Keratinocyte (primary cell): ENCODE measurements around the gene UBE2F. TPM values are rescaled to one million over a fixed set of nuclear protein-coding genes. Genes with fewer than 3 reads are reported as not detected.

ENCODE experiments used
- DNase-seq: peaks from one replicate; pipeline ENCODE4 v3.0.0-alpha.2; 2011; ENCODE audit warnings: low read depth, missing footprints, low spot score
- FAIRE-seq: peaks from 2 replicates; lab custom pipeline; 2011; peaks lifted over from hg19 to GRCh38; lab: Jason Lieb, UNC
- H2AFZ ChIP-seq: 2 replicates; pipeline ENCODE4 v1.6.0; 2012; ENCODE audit warnings: low read length, control low read depth, inconsistent platforms; ENCODE audit not compliant: control insufficient read depth
- H3K27ac ChIP-seq: 2 replicates; pipeline ENCODE4 v1.5.1; 2011; ENCODE audit warnings: low read length; ENCODE audit not compliant: control insufficient read depth, insufficient read depth
- H3K27me3 ChIP-seq: 3 replicates; pipeline ENCODE4 v1.6.0; 2011; ENCODE audit warnings: low read length; ENCODE audit not compliant: control insufficient read depth, insufficient read depth; ENCODE audit errors: extremely low read depth
- H3K36me3 ChIP-seq, 2 experiments: 2 replicates in 1 of 2; 3 replicates in 1 of 2; pipeline ENCODE4 v1.5.1; 2011; ENCODE audit warnings: low read length in 2 of 2, mild to moderate bottlenecking in 1 of 2; ENCODE audit not compliant: control insufficient read depth in 2 of 2, insufficient read depth in 2 of 2; ENCODE audit errors: extremely low read depth in 1 of 2
- H3K4me1 ChIP-seq: 3 replicates; pipeline ENCODE4 v1.5.1; 2011; ENCODE audit warnings: low read length; ENCODE audit not compliant: control insufficient read depth, insufficient read depth; ENCODE audit errors: extremely low read depth
- H3K4me2 ChIP-seq: 3 replicates; pipeline ENCODE4 v1.6.0; 2011; ENCODE audit warnings: low read depth, low read length; ENCODE audit not compliant: control insufficient read depth, insufficient read depth; ENCODE audit errors: extremely low read depth
- H3K4me3 ChIP-seq, 3 experiments: fragments of 200-600 bp in 1 of 3; sonication (generic) in 1 of 3; 2 replicates in 2 of 3; 3 replicates in 1 of 3; pipeline ENCODE4 v1.5.1; 2011 to 2016; ENCODE audit warnings: low read length in 3 of 3, mild to moderate bottlenecking in 3 of 3, control low read depth in 2 of 3, inconsistent platforms in 1 of 3, low read depth in 1 of 3, mixed read lengths in 1 of 3, mixed run types in 1 of 3, moderate library complexity in 1 of 3; ENCODE audit not compliant: control insufficient read depth in 2 of 3, insufficient read depth in 2 of 3; ENCODE audit errors: extremely low read depth in 1 of 3
- H3K79me2 ChIP-seq: 2 replicates; pipeline ENCODE4 v1.6.0; 2012; ENCODE audit warnings: low read length; ENCODE audit not compliant: control insufficient read depth, insufficient read depth
- H3K9ac ChIP-seq: 3 replicates; pipeline ENCODE4 v1.6.0; 2011; ENCODE audit warnings: low read length; ENCODE audit not compliant: control insufficient read depth, insufficient read depth; ENCODE audit errors: extremely low read depth
- H3K9me1 ChIP-seq: 3 replicates; pipeline ENCODE4 v1.6.0; 2011; ENCODE audit warnings: low read length; ENCODE audit not compliant: control insufficient read depth, insufficient read depth; ENCODE audit errors: extremely low read depth
- H3K9me3 ChIP-seq: 2 replicates; pipeline ENCODE4 v1.5.1; 2012; ENCODE audit warnings: low read depth, low read length; ENCODE audit not compliant: control insufficient read depth
- H4K20me1 ChIP-seq: 3 replicates; pipeline ENCODE4 v1.6.0; 2011; ENCODE audit warnings: low read length; ENCODE audit not compliant: control insufficient read depth, insufficient read depth; ENCODE audit errors: extremely low read depth
- CTCF ChIP-seq, 3 experiments: IDR thresholded peaks in 1 of 3; conservative IDR thresholded peaks in 1 of 3; optimal IDR thresholded peaks in 1 of 3; 2 replicates in 2 of 3; 3 replicates in 1 of 3; pipeline versions ENCODE3 to v1.5.1; 2011; ENCODE audit warnings: low read length in 3 of 3, mild to moderate bottlenecking in 3 of 3, moderate library complexity in 2 of 3, control low read depth in 1 of 3, inconsistent platforms in 1 of 3; ENCODE audit not compliant: insufficient read depth in 2 of 3; ENCODE audit errors: extremely low read depth in 1 of 3
- EZH2 ChIP-seq: IDR thresholded peaks from one replicate; pipeline ENCODE4 v1.6.1; 2012; ENCODE audit warnings: inconsistent platforms, mild to moderate bottlenecking, low read length, moderate library complexity
- dilution Hi-C: fragments of 300-500 bp; cut with MboI; formaldehyde crosslinking; loops from one replicate; pipeline ENCODE4 v1.7.0; 2020; ENCODE audit warnings: low sequenced_read_pairs; ENCODE audit not compliant: extremely low pct_ligation_motif_present
- polyA plus RNA-seq, 5 experiments: library from polyadenylated mRNA; depleted of rRNA in 3 of 5; stranded (reverse) in 3 of 5; stranded (forward) in 1 of 5; unstranded in 1 of 5; fragments of >200 nt; gene quantifications; 1 replicate in 1 of 5; 2 replicates in 3 of 5; 3 replicates in 1 of 5; pipeline versions ENCODE4 v1.2.1 to v1.2.3, GENCODE V29; 2011 to 2012; ENCODE audit warnings: missing spikeins in 2 of 5, low read depth in 1 of 5, low replicate concordance in 1 of 5

The UBE2F gene
- polyA plus RNA-seq, 1 donor (not counting 4 experiments of a cell fraction or from before 2014, with no cell fraction given), result 95.6 TPM

GRCh38 chr2:238003234-238004031, 36.6 kb downstream of the UBE2F start:
- no peaks in the 10 kb centered on the region for H3K27me3 ChIP-seq
- no peaks in the 10 kb centered on the region for H4K20me1 ChIP-seq
- H3K4me2 ChIP-seq, result no peak overlapping the region
- dilution Hi-C loops, result no loop called here
- no peak overlapping the region for H3K27ac ChIP-seq
- no peak overlapping the region for H3K4me3 ChIP-seq
- no peak overlapping the region for H3K9ac ChIP-seq
- peaks cover 30% of the 10 kb centered on the region for H3K79me2 ChIP-seq
- DNase-seq, result no peak
- no peak overlapping the region for H2AFZ ChIP-seq
- H3K9me1 ChIP-seq, result no peaks in the 10 kb centered on the region
- no peaks in the 10 kb centered on the region for H3K9me3 ChIP-seq
- H3K36me3 ChIP-seq, result peaks cover 5 to 6% of the 10 kb centered on the region in 2 experiments
- no peak for FAIRE-seq
- TF ChIP-seq CTCF (optimal IDR thresholded peaks at IDR 0.05 in 1 of 3, IDR thresholded peaks at IDR 0.05 in 1 of 3, conservative IDR thresholded peaks at IDR 0.05 in 1 of 3; ENCODE audit: extremely low read depth in 1 of 3, insufficient read depth in 2 of 3, low read length in 3 of 3) (no peak), EZH2 (no peak)
- peaks cover 5% of the 10 kb centered on the region for H3K4me1 ChIP-seq

GRCh38 chr2:238004077-238004830, 37.4 kb downstream of the UBE2F start:
- H3K9me3 ChIP-seq, result no peaks in the 10 kb centered on the region
- H3K9me1 ChIP-seq, result no peaks in the 10 kb centered on the region
- no peak overlapping the region for H3K27ac ChIP-seq
- H3K4me3 ChIP-seq, result no peak overlapping the region
- H3K4me1 ChIP-seq, result peaks cover 5% of the 10 kb centered on the region
- no peak overlapping the region for H3K9ac ChIP-seq
- no peak for TF ChIP-seq CTCF (optimal IDR thresholded peaks at IDR 0.05 in 1 of 3, IDR thresholded peaks at IDR 0.05 in 1 of 3, conservative IDR thresholded peaks at IDR 0.05 in 1 of 3; ENCODE audit: extremely low read depth in 1 of 3, insufficient read depth in 2 of 3, low read length in 3 of 3)
- TF ChIP-seq EZH2, result no peak
- H2AFZ ChIP-seq, result no peak overlapping the region
- DNase-seq (no peak), FAIRE-seq (no peak)
- H4K20me1 ChIP-seq, result no peaks in the 10 kb centered on the region
- H3K79me2 ChIP-seq, result peaks cover 34% of the 10 kb centered on the region
- dilution Hi-C loops, result no loop called here
- H3K4me2 ChIP-seq, result no peak overlapping the region
- no peaks in the 10 kb centered on the region for H3K27me3 ChIP-seq
- peaks cover 5 to 6% of the 10 kb centered on the region in 2 experiments for H3K36me3 ChIP-seq
